Fibroblast of lung (primary cell): ENCODE measurements around the gene SEC14L2. TPM values are rescaled to one million over a fixed set of nuclear protein-coding genes. Genes with fewer than 3 reads are reported as not detected.
A peak's percentile ranks its signal among the peaks of the same experiment; 100 is the strongest.

Source experiments
- DNase-seq, 2 donors: peaks; one replicate each; pipeline versions ENCODE4 v3.0.0 to v3.0.0-alpha.2; 2010; ENCODE audit warnings: low read depth in 2 of 2
- H2AFZ ChIP-seq: 2 replicates; pipeline ENCODE4 v1.5.1; 2012; ENCODE audit warnings: low read length, control low read depth, inconsistent platforms
- H3K27ac ChIP-seq: 2 replicates; pipeline ENCODE4 v1.5.1; 2011; ENCODE audit warnings: low read length, control low read depth; ENCODE audit not compliant: insufficient read depth
- H3K27me3 ChIP-seq: 2 replicates; pipeline ENCODE4 v1.5.1; 2011; ENCODE audit warnings: mild to moderate bottlenecking, low read length; ENCODE audit not compliant: control insufficient read depth, insufficient read depth
- H3K36me3 ChIP-seq: 2 replicates; pipeline ENCODE4 v1.5.1; 2011; ENCODE audit warnings: low read length; ENCODE audit not compliant: control insufficient read depth, insufficient read depth
- H3K4me1 ChIP-seq: 2 replicates; pipeline ENCODE4 v1.5.1; 2011; ENCODE audit warnings: low read length; ENCODE audit not compliant: control insufficient read depth, insufficient read depth; ENCODE audit errors: extremely low read depth
- H3K4me2 ChIP-seq: 2 replicates; pipeline ENCODE4 v1.5.1; 2011; ENCODE audit warnings: low read length, control low read depth; ENCODE audit not compliant: insufficient read depth; ENCODE audit errors: extremely low read depth
- H3K4me3 ChIP-seq, 4 experiments: fragments of 200-600 bp in 1 of 4; sonication (generic) in 1 of 4; replicated peaks in 1 of 4; 2 replicates each; pipeline ENCODE4 v1.5.1; 2011 to 2016; ENCODE audit warnings: low read length in 4 of 4, low read depth in 3 of 4, mild to moderate bottlenecking in 3 of 4, control low read depth in 2 of 4, inconsistent platforms in 1 of 4, mixed read lengths in 1 of 4; ENCODE audit not compliant: insufficient read depth in 1 of 4; ENCODE audit errors: control extremely low read depth in 1 of 4
- H3K79me2 ChIP-seq: 2 replicates; pipeline ENCODE4 v1.5.1; 2012; ENCODE audit warnings: mild to moderate bottlenecking, low read length, inconsistent platforms; ENCODE audit not compliant: control insufficient read depth, insufficient read depth
- H3K9ac ChIP-seq: 2 replicates; pipeline ENCODE4 v1.5.1; 2011; ENCODE audit warnings: mild to moderate bottlenecking, low read length, control low read depth; ENCODE audit not compliant: insufficient read depth
- H3K9me3 ChIP-seq: 2 replicates; pipeline ENCODE4 v1.5.1; 2012; ENCODE audit warnings: low read depth, low read length; ENCODE audit not compliant: control insufficient read depth, insufficient read depth
- H4K20me1 ChIP-seq: 2 replicates; pipeline ENCODE4 v1.5.1; 2011; ENCODE audit warnings: low read length; ENCODE audit not compliant: control insufficient read depth, insufficient read depth; ENCODE audit errors: extremely low read depth
- CTCF ChIP-seq, 2 donors: IDR thresholded peaks in 1 of 2; conservative IDR thresholded peaks in 1 of 2; 1 replicate in 1 of 2; 2 replicates in 1 of 2; pipeline ENCODE4 v1.5.1; 2011 to 2012; ENCODE audit warnings: low read length in 2 of 2, control low read depth in 1 of 2, inconsistent platforms in 1 of 2, low read depth in 1 of 2, mild to moderate bottlenecking in 1 of 2
- EZH2 ChIP-seq: IDR thresholded peaks from 2 replicates; pipeline ENCODE4 v1.5.1; 2012; ENCODE audit warnings: low read length, control low read depth, mild to moderate bottlenecking; ENCODE audit errors: missing control alignments
- polyA plus RNA-seq, 2 donors: library from polyadenylated mRNA; depleted of rRNA in 1 of 2; stranded (reverse) in 1 of 2; unstranded in 1 of 2; fragments of >200 nt; gene quantifications; 2 replicates each; pipeline ENCODE4 v1.2.1, GENCODE V29; 2011 to 2012; ENCODE audit warnings: missing spikeins in 1 of 2
- total RNA-seq: library from RNA; depleted of rRNA; stranded (reverse); fragments of >200 nt; gene quantifications from 2 replicates; pipeline ENCODE4 v1.2.1, GENCODE V29; 2014

SEC14L2 gene
- total and polyA plus RNA-seq, 2 donors (not counting 1 experiment from before 2014, with no cell fraction given) = 5.8 to 10.2 TPM

GRCh38 chr22:30393885-30394284 is 2.9 kb upstream of the SEC14L2 start:
- no peak overlapping the region for H2AFZ ChIP-seq
- peaks cover 10% of the 10 kb centered on the region for H3K4me1 ChIP-seq
- no peak for TF ChIP-seq CTCF (conservative IDR thresholded peaks at IDR 0.05 in 1 of 2, IDR thresholded peaks at IDR 0.05 in 1 of 2; ENCODE audit: low read depth in 1 of 2, low read length in 2 of 2)
- TF ChIP-seq EZH2 = no peak
- no peak overlapping the region for H3K27ac ChIP-seq
- no peaks in the 10 kb centered on the region for H4K20me1 ChIP-seq
- no peaks in the 10 kb centered on the region for H3K27me3 ChIP-seq
- H3K9me3 ChIP-seq = no peaks in the 10 kb centered on the region
- no peak for DNase-seq
- H3K9ac ChIP-seq = no peak overlapping the region
- peaks cover 14% of the 10 kb centered on the region for H3K79me2 ChIP-seq
- H3K4me3 ChIP-seq = no peak overlapping the region
- H3K4me2 ChIP-seq = no peak overlapping the region
- no peaks in the 10 kb centered on the region for H3K36me3 ChIP-seq

GRCh38 chr22:30397656-30398635 is 1.1 kb downstream of the SEC14L2 start:
- Histone ChIP-seq H3K79me2 (peaks cover 22% of the 10 kb centered on the region), H3K9ac (peak overlapping the region; percentile 64), H3K27ac (peak overlapping the region; percentile 41)

More at GRCh38 chr22:30397656-30398635, 1.1 kb downstream of the SEC14L2 start:
- H4K20me1 ChIP-seq = no peaks in the 10 kb centered on the region
- no peak for TF ChIP-seq CTCF (conservative IDR thresholded peaks at IDR 0.05 in 1 of 2, IDR thresholded peaks at IDR 0.05 in 1 of 2; ENCODE audit: low read depth in 1 of 2, low read length in 2 of 2)
- TF ChIP-seq EZH2 = no peak
- H3K27me3 ChIP-seq = no peaks in the 10 kb centered on the region
- peaks cover 11% of the 10 kb centered on the region for H3K4me1 ChIP-seq
- peak overlapping the region; percentile 55 to 77 (median 66) for H3K4me3 ChIP-seq
- no peaks in the 10 kb centered on the region for H3K9me3 ChIP-seq
- peak overlapping the region; percentile 69 for H3K4me2 ChIP-seq
- no peak for DNase-seq
- H3K36me3 ChIP-seq = peaks cover 1% of the 10 kb centered on the region
- no peak overlapping the region for H2AFZ ChIP-seq
